NCI-H510A treated with DMSO at 0.1 percent for 48 hours (cell line): ENCODE data around the gene ABCD1.

Experiments used
- DNase-seq: peaks from one replicate; lab custom pipeline; 2025; lab: John Stamatoyannopoulos, UW

Gene ABCD1

GRCh38 chrX:153791104-153791852 lies 66.6 kb downstream of the ABCD1 start:
- no peak for DNase-seq

- DNase-seq: no peak
These were observed 67.7 kb downstream of the ABCD1 start for GRCh38 chrX:153792368-153792767.

GRCh38 chrX:153793291-153793690 lies 68.6 kb downstream of the ABCD1 start:
- DNase-seq: no peak
